T-helper 2 cell treated with Interferon-gamma antibody and Interleukin-4, amounts not matched to agents 5 μg/mL and 100 μg/mL, for 36 hours (primary cell): Measurements from ENCODE around the gene GP1BB.

Source experiments
- DNase-seq: peaks from one replicate; pipeline ENCODE4 v3.0.0; 2021; ENCODE audit warnings: low spot score
- H3K27ac Mint-ChIP-seq: one replicate; pipeline ENCODE4 v1.8.0; 2021; ENCODE audit warnings: mild to moderate bottlenecking, mixed read lengths
- H3K27me3 Mint-ChIP-seq: one replicate; pipeline ENCODE4 v1.8.0; 2021; ENCODE audit warnings: low read depth, mixed read lengths
- H3K36me3 Mint-ChIP-seq: one replicate; pipeline ENCODE4 v1.8.0; 2021; ENCODE audit warnings: low read depth, mixed read lengths
- H3K4me1 Mint-ChIP-seq: one replicate; pipeline ENCODE4 v1.8.0; 2021; ENCODE audit warnings: low read depth, mixed read lengths
- H3K4me3 Mint-ChIP-seq: one replicate; pipeline ENCODE4 v1.8.0; 2022; ENCODE audit warnings: mild to moderate bottlenecking, moderate library complexity, mixed read lengths
- H3K9me3 Mint-ChIP-seq: one replicate; pipeline ENCODE4 v1.8.0; 2021; ENCODE audit warnings: mixed read lengths

Gene GP1BB

DNA sequence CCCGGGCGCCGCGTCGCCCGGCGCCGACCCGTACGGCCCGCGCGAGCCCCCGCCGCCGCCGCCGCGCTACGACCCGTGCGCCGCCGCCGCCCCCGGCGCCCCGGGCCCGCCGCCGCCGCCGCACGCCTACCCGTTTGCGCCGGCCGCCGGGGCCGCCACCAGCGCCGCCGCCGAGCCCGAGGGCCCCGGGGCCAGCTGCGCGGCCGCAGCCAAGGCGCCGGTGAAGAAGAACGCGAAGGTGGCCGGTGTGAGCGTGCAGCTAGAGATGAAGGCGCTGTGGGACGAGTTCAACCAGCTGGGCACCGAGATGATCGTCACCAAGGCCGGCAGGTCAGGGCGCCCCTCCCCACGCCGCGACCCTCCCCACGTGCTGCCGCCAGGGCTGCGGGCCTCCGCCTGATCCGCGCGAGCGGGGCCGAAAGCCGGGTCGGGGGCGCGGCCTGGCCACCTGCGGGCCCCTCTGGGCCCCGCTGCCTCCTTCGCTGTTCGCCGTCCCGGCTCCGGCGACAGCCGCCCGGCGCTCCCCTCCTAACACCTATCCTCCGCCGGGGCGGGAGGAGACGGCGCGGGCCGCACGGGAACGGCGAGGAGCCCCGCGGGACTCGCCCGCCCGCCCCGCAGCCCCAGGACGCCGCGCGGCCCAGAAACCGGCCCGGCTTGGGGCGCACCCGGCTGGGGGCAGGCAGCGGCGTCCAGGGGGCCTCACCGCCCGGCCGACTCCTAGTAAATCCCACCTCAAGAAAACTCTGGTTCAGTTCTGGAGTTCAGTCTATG lies 37.8 kb downstream of the GP1BB start:
- Mint-ChIP-seq H3K27ac (peak overlapping the region; percentile 45), H3K36me3 (peaks cover 2% of the 10 kb centered on the region), H3K9me3 (no peaks in the 10 kb centered on the region), H3K4me3 (no peak overlapping the region), H3K27me3 (peaks cover 63% of the 10 kb centered on the region), H3K4me1 (peaks cover 21% of the 10 kb centered on the region)
- DNase-seq = no peak

DNA sequence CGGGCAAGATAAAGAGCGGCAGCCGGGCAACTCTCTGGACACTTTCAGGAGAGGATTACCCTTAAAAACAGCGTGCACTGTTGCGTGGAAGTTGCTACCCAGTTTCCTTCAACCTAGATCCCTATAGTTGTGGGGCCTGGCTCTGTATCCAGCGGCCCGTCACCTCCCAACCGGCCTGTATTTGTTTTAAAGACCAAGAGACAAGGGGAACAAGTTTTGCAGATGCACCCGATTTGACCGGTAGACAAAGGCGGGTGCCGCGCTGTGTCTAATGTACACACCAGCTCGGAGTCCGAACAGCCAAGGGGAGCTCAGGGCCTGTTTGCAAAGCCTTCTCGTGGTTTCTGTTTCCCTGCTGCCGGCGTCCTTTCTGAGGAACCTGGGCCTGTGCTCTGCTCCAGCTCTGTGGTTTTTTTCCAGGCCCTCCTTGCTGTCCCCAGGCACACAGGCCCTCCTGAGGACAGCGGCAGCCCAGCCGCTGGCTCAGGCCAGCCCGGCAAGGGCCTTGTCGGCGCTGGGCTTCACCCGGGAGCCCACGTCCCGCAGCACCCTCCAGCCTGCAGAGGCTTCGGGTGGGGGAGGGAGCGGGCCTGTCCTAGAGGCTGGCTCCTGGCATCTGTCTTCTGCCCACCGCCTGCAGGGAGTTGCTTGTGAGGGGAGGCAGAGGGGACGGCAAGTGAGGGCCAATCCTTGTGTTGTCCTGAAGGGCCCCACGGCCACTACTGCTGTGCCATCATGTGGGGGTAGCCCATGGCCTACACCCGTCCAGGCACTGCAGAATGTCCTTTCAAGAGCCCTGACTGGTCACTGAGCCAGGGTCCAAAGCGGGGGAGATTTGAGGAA lies 38.6 kb downstream of the GP1BB start:
- Mint-ChIP-seq H3K4me1 (peaks cover 18% of the 10 kb centered on the region), H3K9me3 (no peaks in the 10 kb centered on the region), H3K4me3 (no peak overlapping the region), H3K27me3 (peaks cover 58% of the 10 kb centered on the region), H3K27ac (peak overlapping the region; percentile 45), H3K36me3 (peaks cover 2% of the 10 kb centered on the region)
- no peak for DNase-seq

DNA sequence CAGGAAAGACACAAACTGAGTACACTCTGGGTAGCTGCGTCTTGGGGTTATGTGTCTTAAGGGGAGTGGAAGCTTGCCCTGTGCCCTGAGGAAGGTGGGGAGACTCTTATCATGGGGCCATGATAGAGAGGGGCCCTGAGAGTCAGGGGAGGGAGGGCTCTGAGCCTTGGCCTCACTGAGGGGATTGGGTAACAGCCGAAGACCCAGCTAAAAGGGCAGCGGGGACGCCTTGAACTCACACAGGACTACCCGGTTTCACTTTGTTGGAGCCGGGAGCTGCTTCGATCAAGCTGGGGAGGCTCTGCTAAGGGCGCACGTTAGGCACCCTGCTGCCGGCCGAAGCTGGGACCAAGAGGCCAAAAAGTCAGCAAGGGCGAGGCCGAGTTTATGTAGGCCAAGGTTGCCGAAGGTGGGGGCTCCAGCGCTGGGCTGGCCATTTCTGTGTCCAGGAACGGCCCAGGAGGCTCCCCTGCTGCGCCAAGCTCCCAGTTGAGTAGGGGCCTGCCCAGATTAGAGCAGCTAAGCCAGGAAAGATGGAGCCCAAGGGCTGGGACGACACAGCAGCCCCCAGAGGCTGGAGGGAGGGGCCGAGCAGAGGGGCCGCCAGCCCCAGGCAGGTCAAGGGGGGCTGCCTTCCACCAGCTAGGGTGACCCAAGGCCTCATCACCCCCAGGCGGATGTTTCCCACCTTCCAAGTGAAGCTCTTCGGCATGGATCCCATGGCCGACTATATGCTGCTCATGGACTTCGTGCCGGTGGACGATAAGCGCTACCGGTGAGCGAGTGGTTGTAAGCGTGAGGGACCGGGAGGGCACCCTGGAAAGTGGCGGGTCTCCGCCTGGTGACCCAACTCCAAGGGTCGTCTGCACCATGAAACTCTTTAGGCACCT lies 39.5 kb downstream of the GP1BB start:
- Mint-ChIP-seq H3K27ac (no peak overlapping the region), H3K36me3 (peaks cover 2% of the 10 kb centered on the region), H3K4me1 (peaks cover 15% of the 10 kb centered on the region), H3K4me3 (no peak overlapping the region), H3K27me3 (peaks cover 59% of the 10 kb centered on the region), H3K9me3 (no peaks in the 10 kb centered on the region)
- DNase-seq = no peak

DNA sequence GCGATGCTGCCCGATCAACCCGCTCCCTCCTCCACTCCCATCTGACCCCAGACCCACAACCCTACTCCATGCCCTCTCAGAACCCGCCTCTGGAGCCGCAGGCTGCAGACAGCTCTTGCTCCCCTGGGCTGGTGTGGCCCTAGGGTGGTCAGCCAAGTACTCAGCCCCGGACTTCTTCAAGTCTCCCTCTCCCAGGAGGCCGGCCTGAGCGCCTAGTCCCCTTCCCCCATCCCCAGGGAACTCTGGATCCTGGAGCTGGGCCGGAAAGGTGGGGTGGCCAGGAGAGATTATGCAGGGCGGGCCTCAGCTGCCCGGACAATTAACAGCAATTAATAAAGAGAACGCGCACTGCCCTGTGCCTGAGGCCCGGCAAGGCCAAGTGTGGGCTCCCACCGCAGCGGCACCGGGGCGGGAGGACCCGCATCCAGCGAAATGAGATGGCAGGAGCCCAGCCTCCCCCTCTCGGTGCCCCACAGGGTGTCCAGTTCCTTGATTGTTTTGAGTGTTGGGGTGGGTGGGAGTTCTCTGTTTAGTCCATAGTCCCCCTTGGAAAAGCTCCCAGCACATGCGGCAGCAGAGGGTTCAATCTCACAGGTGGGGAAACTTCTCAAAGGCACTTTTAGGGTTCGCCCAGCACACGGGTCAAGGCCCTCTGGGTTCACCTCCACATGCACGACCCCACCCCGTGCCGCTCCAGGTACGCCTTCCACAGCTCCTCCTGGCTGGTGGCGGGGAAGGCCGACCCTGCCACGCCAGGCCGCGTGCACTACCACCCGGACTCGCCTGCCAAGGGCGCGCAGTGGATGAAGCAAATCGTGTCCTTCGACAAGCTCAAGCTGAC lies 40.3 kb downstream of the GP1BB start:
- H3K9me3 Mint-ChIP-seq = no peaks in the 10 kb centered on the region
- peaks cover 2% of the 10 kb centered on the region for H3K36me3 Mint-ChIP-seq
- H3K4me3 Mint-ChIP-seq = no peak overlapping the region
- DNase-seq = no peak
- peaks cover 15% of the 10 kb centered on the region for H3K4me1 Mint-ChIP-seq
- peaks cover 64% of the 10 kb centered on the region for H3K27me3 Mint-ChIP-seq
- no peak overlapping the region for H3K27ac Mint-ChIP-seq

DNA sequence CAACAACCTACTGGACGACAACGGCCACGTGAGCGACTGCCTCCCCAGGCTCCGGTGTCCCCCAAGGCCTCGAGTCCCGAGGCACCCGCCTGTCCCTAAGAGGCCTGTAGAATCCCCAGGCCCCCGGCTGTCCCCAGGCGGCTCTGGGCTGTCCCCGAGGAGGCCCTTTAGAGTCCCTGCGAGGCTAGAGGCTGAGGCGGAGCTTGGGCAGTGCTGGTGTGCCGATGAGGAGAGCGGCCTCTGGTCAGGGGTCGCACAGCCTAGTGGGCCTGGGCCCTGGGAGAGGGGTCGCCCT lies 40.9 kb downstream of the GP1BB start:
- Mint-ChIP-seq H3K27ac (no peak overlapping the region), H3K4me3 (no peak overlapping the region), H3K36me3 (peaks cover 2% of the 10 kb centered on the region), H3K4me1 (peaks cover 15% of the 10 kb centered on the region), H3K9me3 (no peaks in the 10 kb centered on the region), H3K27me3 (peaks cover 66% of the 10 kb centered on the region)
- DNase-seq = no peak

DNA sequence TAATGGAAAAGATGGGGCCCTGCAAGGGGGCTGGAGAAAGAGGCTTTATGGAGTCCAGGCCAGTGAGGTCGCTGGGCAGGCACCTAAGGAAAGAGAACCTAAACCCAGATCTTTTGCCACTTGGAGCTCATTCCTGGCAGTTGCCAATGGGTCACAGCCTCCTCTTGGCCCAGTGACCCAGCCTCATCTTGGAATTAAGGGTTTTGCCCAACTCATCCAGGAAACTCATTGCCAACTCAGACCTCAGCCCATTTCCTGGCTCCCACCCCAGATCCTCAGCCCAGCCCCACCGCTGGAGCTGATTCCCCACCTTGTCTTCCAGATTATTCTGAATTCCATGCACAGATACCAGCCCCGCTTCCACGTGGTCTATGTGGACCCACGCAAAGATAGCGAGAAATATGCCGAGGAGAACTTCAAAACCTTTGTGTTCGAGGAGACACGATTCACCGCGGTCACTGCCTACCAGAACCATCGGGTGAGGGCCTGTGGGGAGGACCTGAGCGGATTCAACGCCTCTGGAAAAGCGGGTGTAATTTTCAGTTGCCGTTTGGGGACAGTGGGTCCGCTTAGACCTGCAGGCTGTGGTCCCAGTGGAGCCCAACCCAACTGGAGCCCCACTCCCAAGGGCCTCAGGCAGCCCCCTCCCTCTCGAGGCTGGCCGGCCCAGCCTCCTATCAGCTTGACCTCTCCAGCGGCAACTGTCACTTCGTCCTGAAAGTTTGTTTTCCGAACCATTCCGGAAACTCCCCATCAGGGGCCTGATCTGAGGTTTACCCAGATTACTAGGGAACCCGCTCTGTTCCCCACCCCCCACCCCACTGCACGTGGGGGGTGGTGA lies 41.5 kb downstream of the GP1BB start:
- Mint-ChIP-seq H3K4me3 (no peak overlapping the region), H3K4me1 (peaks cover 11% of the 10 kb centered on the region), H3K27me3 (peaks cover 66% of the 10 kb centered on the region), H3K9me3 (no peaks in the 10 kb centered on the region), H3K27ac (no peak overlapping the region), H3K36me3 (peaks cover 2% of the 10 kb centered on the region)
- no peak for DNase-seq

DNA sequence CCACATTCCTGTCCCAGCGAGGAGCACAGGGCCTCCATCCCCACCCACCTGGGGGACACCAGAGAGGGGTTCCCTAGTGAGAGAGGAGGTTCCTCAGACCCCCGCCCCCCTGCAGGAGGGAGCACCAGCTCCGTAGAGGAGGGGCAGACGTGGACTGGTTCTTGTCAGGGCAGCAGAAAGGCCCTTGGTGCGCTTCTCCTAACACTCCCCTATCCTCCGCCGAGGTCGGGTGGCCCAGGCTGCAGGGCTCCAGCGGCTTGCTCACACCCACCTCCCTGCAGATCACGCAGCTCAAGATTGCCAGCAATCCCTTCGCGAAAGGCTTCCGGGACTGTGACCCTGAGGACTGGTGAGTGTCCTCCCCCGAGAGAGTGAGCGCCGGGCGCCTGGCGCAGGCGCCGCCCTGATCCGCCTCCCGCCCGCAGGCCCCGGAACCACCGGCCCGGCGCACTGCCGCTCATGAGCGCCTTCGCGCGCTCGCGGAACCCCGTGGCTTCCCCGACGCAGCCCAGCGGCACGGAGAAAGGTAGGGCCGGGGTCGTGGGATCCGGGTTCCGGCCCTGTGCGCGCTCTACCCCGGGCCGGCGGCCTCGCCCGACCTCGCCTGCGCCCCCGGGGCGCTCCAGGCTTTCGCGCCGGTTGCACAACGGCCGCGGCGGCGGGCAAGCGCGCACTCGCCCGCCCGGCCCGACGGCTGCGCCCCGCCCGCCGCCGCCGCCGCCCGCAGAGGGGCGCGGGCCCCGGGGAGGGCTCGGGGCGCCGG lies 42.3 kb downstream of the GP1BB start:
- Mint-ChIP-seq H3K4me3 (peak overlapping the region; percentile 52), H3K27me3 (peaks cover 66% of the 10 kb centered on the region), H3K4me1 (peaks cover 6% of the 10 kb centered on the region), H3K9me3 (no peaks in the 10 kb centered on the region), H3K27ac (no peak overlapping the region), H3K36me3 (no peaks in the 10 kb centered on the region)
- peak; percentile 11 for DNase-seq

DNA sequence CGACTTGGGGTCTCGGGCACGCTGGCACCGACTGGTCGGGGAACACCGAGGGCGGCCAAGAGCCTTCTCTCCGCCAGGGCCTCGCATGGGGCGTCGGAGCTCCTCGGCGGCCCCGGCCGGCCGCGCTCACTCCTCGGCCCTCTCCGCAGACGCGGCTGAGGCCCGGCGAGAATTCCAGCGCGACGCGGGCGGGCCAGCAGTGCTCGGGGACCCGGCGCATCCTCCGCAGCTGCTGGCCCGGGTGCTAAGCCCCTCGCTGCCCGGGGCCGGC lies 42.8 kb downstream of the GP1BB start:
- H3K27ac Mint-ChIP-seq = no peak overlapping the region
- H3K4me3 Mint-ChIP-seq = no peak overlapping the region
- no peaks in the 10 kb centered on the region for H3K36me3 Mint-ChIP-seq
- peaks cover 6% of the 10 kb centered on the region for H3K4me1 Mint-ChIP-seq
- peaks cover 66% of the 10 kb centered on the region for H3K27me3 Mint-ChIP-seq
- no peak for DNase-seq
- H3K9me3 Mint-ChIP-seq = no peaks in the 10 kb centered on the region

DNA sequence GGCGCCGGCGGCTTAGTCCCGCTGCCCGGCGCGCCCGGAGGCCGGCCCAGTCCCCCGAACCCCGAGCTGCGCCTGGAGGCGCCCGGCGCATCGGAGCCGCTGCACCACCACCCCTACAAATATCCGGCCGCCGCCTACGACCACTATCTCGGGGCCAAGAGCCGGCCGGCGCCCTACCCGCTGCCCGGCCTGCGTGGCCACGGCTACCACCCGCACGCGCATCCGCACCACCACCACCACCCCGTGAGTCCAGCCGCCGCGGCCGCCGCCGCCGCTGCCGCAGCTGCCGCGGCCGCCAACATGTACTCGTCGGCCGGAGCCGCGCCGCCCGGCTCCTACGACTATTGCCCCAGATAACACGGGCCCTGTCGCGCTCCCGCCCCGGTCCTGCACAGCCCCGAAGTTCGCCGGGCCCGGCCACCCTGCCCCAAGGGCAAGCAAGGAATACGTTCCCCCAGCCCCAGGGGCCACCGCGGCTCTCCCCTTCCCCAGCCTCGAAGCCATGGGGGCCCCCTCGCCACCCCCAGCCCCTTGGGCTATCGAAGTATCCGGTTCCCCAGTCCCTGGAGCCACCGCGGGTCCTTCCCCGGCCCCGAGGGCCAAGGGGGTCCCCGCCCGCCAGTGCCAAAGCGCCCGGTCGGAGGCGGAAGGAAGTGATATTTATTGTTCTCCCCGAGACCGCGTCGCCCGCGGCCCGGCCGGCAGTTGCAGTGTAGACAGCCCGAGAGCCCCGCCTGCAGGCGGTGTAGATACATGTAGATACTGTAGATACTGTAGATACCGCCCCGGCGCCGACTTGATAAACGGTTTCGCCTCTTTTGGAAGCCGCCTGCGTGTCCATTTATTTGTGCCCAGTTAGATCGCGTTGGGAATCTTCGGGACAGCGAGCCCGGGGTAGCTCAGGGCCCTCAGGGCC lies 43.4 kb downstream of the GP1BB start:
- Mint-ChIP-seq H3K9me3 (no peaks in the 10 kb centered on the region), H3K27ac (no peak overlapping the region), H3K27me3 (peaks cover 63% of the 10 kb centered on the region), H3K4me3 (peak overlapping the region; percentile 46), H3K36me3 (no peaks in the 10 kb centered on the region), H3K4me1 (peaks cover 5% of the 10 kb centered on the region)
- peak; percentile 53 for DNase-seq

DNA sequence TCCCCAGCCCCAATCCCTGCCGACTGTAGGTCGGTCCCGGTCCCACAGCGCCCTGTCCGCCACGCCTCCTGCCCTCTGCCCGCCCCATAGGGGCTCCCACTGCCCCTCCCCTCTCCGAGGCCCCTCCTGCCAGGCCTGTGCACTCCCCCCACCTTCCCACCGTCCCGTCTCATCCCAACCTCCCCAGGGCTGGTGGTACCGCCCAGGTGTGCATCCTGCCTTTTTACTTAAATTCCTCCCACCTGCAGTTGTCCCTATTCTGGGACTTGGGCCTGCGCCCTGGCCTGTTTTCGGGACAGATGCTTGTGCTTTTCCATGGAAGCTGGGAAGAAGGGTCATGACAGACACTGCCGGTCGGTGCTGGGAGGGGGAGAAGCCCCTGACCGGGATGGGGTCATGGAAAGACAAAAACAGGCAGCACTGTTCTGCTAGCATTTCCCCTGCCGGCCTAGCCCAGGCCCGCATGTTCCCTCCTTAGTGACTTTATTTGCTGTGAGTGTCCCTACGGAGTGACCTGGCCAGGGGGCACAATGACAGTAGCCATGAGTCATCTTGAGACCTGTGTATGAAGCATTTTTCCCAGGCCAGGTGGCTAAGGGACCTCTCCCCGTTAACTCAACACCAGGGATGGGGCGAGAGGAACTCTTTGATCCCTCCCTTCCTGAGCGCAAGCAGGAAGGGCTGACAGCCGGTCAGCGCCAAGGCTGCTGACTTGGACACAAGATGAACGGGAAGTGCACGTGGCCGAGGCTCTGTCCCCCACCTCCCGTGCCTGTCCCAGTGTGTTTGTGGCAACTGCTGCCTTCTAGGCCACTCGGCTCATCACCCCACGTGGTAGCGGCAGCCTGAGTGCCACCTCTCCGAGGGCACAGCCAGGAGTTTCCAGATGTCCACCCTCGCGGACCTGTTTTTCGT lies 44.3 kb downstream of the GP1BB start:
- Mint-ChIP-seq H3K27me3 (peaks cover 60% of the 10 kb centered on the region), H3K4me3 (peak overlapping the region; percentile 54), H3K4me1 (peaks cover 5% of the 10 kb centered on the region), H3K36me3 (no peaks in the 10 kb centered on the region), H3K9me3 (no peaks in the 10 kb centered on the region), H3K27ac (no peak overlapping the region)
- DNase-seq = no peak

DNA sequence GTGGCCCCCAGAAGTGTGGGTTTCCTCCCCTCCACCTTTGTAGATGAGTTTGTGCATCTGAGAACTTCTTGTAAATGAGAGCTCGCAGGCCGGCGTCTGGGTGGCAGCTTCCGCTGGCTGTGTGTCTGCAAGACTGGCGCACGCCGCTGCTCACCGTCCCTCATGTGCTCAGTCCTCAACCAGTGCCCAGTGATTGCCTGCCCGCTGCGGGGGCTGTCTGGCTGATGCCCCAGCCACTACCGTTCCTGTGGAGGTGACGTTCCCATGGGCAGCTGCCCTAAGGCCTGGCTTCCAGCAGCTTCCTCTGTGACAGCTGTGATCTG lies 46.0 kb downstream of the GP1BB start:
- Mint-ChIP-seq H3K9me3 (no peaks in the 10 kb centered on the region), H3K4me1 (peaks cover 5% of the 10 kb centered on the region), H3K36me3 (no peaks in the 10 kb centered on the region), H3K4me3 (no peak overlapping the region), H3K27ac (no peak overlapping the region), H3K27me3 (peaks cover 57% of the 10 kb centered on the region)
- DNase-seq = no peak
